Activated CD4-positive, CD25-positive, alpha-beta regulatory T cell (primary cell): ENCODE data around the gene ATL1.
"Not testable (repeated sequence)": the region's sequence is repeated elsewhere in the genome, so short reads cannot be mapped to it uniquely, and the experiment has no call there.

Experiments used
- DNase-seq, 4 experiments: peaks; one replicate each; lab custom pipeline; 2025; lab: John Stamatoyannopoulos, UW

ATL1 gene

GRCh38 chr14:50659327-50659974 is 99.5 kb downstream of the ATL1 start:
- DNase-seq = no peak

DNA sequence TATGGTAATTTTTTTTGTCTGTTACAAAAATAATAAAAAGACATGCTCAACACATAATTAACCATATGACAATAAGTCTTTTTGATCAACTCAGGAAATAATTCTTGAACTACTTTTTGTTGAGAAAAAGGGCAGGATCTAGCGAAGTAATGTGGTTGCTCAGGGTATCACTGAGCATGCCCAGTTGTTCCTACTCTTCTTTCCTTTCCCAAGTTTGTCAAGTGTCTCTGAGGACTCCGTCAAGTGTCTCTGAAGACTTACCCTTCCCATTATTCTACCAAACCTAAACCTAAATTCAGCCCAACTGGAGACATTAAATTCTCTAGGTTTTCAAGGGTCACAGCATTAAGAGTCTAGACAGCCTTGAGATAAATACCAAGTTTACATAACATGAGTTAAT is 104.6 kb downstream of the ATL1 start:
- not testable (repeated sequence) for DNase-seq

- DNase-seq = not testable (repeated sequence)
Observed at GRCh38 chr14:50665300-50665699, 105.4 kb downstream of the ATL1 start.

DNA sequence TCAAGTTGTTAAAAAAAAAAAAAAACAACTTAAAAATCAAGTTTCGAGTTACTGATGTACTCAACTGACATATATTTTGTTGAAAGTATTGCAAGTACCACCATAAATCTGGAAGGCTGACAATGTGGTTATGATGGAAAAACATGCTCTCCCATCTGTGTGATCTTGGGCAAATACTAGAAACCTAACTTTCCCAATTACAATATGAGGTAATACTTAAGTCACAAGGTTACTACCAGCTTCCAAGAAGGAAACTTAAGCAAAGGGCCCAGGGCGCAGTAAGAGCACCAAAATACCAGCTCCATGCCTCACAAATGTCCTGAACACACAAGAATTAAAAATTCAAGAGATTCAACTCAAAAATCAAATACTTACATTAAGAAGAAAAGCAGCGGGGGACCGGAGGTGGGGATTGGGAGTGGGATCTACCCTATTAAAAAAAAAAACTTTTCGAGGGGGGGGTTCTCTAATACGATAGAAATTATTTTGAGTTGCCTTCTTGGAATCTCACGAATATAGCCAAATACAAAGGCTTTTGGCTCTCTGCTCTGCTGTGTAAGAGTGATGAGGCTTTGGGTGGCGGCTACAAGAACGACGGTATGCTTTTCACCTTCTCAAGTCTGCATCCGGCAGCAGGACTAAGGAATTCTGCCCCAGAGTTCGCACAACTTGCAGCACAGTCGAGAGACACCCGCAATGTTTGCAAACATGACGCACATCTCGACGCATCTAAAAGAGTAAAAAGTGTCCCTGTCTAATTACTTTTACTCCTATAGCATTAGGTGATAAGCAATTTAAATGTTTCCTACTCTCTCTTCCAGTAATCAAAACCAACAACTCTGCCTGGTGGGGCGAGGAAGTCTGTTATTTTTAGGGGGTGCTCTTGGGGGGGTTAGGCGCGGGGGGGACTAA is 107.1 kb downstream of the ATL1 start:
- no peak for DNase-seq

- peak in 2 of 4 experiments; percentile 4 to 20 for DNase-seq
Observed at GRCh38 chr14:50667684-50667995, 107.7 kb downstream of the ATL1 start.

- DNase-seq = peak in 3 of 4 experiments; percentile 25 to 37 (median 28)
Observed at GRCh38 chr14:50667996-50668825, 108.3 kb downstream of the ATL1 start, which contains the start of gene SAV1. Gene SAV1 (minus strand): TSS chr14:50668306. CDS start chr14:50667967, 339 bp downstream.

GRCh38 chr14:50668826-50669143 is 108.8 kb downstream of the ATL1 start:
- DNase-seq = no peak

DNA sequence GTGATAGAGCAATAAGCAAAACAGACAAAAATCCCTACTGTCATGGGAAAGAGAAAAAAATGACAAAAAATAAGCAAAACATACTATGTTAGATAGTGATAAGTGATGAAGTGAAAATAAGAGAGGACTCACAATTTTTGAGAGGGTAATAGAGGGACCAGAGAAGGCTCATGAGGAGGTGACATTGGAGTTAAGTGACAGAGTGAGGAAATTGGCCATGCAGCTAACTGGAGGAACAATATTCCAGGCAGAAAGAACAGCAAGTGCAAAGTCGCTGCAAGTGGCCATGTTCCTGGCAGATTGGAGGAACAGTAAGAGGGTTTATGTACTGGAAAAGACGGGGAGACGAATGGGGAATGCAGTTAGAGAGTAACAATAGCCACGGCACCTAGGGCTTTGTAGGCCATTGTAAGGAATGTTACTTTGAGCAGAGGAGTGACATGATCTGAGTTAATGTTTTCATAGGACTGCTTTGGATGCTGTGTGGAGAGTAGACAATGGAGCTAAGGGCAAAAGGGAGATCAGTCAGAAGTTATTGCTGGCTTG is 109.6 kb downstream of the ATL1 start:
- DNase-seq = no peak

- DNase-seq = no peak
Observed at GRCh38 chr14:50670196-50670865, 110.4 kb downstream of the ATL1 start.

DNA sequence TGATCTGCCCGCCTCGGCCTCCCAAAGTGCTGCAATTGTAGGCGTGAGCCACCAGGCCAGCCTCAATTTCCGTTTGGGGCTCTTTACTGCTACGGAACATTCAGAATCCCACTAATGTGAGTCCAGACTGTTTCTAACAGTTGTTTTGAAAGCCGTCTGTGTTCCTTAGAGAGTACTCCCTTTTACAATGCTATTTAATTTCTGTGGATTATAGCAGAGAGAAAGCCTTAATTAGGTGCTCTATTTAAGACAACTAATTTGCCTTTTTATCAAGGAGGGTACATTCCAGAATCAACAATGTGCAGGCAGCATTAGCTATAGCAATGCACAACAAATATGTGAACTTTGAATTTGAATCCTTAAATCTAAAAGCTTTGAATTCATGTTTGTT is 110.9 kb downstream of the ATL1 start:
- DNase-seq = no peak

GRCh38 chr14:50675597-50675996 is 115.7 kb downstream of the ATL1 start:
- DNase-seq = no peak

GRCh38 chr14:50676814-50677516 is 117.0 kb downstream of the ATL1 start:
- DNase-seq = no peak

DNA sequence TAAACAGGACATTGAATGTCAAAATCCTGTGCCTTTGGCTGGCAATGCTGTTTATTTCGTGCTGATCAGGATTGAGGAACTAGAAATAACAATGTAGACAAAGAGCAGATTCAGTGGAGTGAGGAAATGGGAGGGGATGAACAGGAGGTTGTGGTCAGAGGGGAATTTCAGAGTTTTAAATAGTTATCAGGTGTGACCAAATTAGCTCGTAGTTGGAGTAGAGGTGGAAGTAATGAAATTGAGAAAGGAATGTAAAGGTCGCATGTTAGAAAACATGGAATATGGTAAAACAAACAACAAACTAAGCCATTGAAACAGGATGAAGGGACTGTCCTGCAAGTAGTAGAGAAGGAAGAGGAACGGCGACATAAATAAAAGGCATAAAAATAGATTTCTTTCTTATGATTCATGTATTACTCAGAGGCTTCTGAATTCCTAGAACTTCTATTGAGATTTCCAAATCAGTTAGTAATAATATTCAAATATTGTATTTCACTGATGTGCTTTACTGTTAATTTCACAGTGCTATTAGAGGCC is 117.7 kb downstream of the ATL1 start:
- no peak for DNase-seq

GRCh38 chr14:50678163-50678562 is 118.2 kb downstream of the ATL1 start:
- no peak for DNase-seq

GRCh38 chr14:50679674-50680073 is 119.7 kb downstream of the ATL1 start:
- no peak for DNase-seq
